K562 treated with DMSO at 1 percent for 12 hours (cell line): ENCODE data around the gene MON2. TPM values are rescaled to one million over a fixed set of nuclear protein-coding genes. Genes with fewer than 3 reads are reported as not detected.

ENCODE experiments used
- total RNA-seq: library from RNA; unstranded; fragments of 300-600 nt; gene quantifications from 2 replicates; pipeline ENCODE4 v1.2.3, GENCODE V29; 2022; ENCODE audit not compliant: insufficient read depth

Gene MON2
- 2.3 and 17.2 TPM in 2 replicates for total RNA-seq

GRCh38 chr12:62466594-62467491 lies at the start of gene MON2:
TSS of gene MON2 (plus strand) at chr12:62466826. CDS start at chr12:62467208, 382 bp downstream.

Other genes with a start within 250 kb of the MON2 start
- 31.6 and 54.0 TPM in 2 replicates for gene USP15, start 206.4 kb upstream of the MON2 start, total RNA-seq